ENCODE results near the gene IL10RA. TPM values are rescaled to one million over a fixed set of nuclear protein-coding genes. Genes with fewer than 3 reads are reported as not detected.

Gene IL10RA
- total and polyA plus RNA-seq, 9 of the 15 experiments (the other 6 are each of a cell fraction or from before 2014, with no cell fraction given): 0.17 to 17.3 (median 2.9) TPM

- no peak for TF ChIP-seq RFX7 (CRISPR knock-in tag; IDR thresholded peaks at IDR 0.05)
- TF ChIP-seq POLR2AphosphoS5 (IDR thresholded peaks at IDR 0.05; ENCODE audit: control insufficient read depth, insufficient read depth, low read depth, low read length): no peak
- no peak for TF ChIP-seq RNF2 (IDR thresholded peaks at IDR 0.05)
- peak; percentile 83; the same call in 1 of the 2 replicates for TF ChIP-seq L3MBTL2 (IDR thresholded peaks at IDR 0.05)
- TF ChIP-seq EP400 (IDR thresholded peaks at IDR 0.05): peak; percentile 55; the same call in 1 of the 2 replicates
- TF ChIP-seq NR3C1 (CRISPR knock-in tag; IDR thresholded peaks at IDR 0.05): no peak
- no peak; the same call in 1 of the 2 replicates for TF ChIP-seq ZNF589 (CRISPR knock-in tag; IDR thresholded peaks at IDR 0.05; ENCODE audit: low read depth)
- no peak for TF ChIP-seq ZFP1 (CRISPR knock-in tag; IDR thresholded peaks at IDR 0.05)
- TF ChIP-seq SMAD1 (IDR thresholded peaks at IDR 0.05; ENCODE audit: low read depth, low read length, partially characterized antibody): peak; percentile 40
- TF ChIP-seq ESRRB (CRISPR knock-in tag; IDR thresholded peaks at IDR 0.05; ENCODE audit: borderline replicate concordance): no peak
- peak; percentile 50 for TF ChIP-seq CHD4 (IDR thresholded peaks at IDR 0.05; ENCODE audit: insufficient read depth, insufficient replicate concordance, low read depth, low read length, poor library complexity, severe bottlenecking)
- no peak for TF ChIP-seq MED1 (CRISPR knock-in tag; IDR thresholded peaks at IDR 0.05; ENCODE audit: borderline replicate concordance)
- TF ChIP-seq GABPA (tag; conservative IDR thresholded peaks at IDR 0.05; ENCODE audit: low read depth): no peak
- no peak for TF ChIP-seq IRF9 (tag; IDR thresholded peaks at IDR 0.05)
- no peak for TF ChIP-seq ATF3 (IDR thresholded peaks at IDR 0.05)
- TF ChIP-seq ATF3 (CRISPR knock-in tag; conservative IDR thresholded peaks at IDR 0.05): no peak
- 0 out of 2 replicates have a peak, but pooled peaks have one; percentile 5 for TF ChIP-seq NFE2L1 (tag; IDR thresholded peaks at IDR 0.05; ENCODE audit: borderline replicate concordance, low read depth)
- TF ChIP-seq, protein P1, sequence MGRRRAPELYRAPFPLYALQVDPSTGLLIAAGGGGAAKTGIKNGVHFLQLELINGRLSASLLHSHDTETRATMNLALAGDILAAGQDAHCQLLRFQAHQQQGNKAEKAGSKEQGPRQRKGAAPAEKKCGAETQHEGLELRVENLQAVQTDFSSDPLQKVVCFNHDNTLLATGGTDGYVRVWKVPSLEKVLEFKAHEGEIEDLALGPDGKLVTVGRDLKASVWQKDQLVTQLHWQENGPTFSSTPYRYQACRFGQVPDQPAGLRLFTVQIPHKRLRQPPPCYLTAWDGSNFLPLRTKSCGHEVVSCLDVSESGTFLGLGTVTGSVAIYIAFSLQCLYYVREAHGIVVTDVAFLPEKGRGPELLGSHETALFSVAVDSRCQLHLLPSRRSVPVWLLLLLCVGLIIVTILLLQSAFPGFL (CRISPR knock-in tag; IDR thresholded peaks at IDR 0.05): no peak
- 0 out of 4 replicates have a peak, but pooled peaks of 1 of the 2 experiments have one; percentile 20 for TF ChIP-seq RCOR1 (IDR thresholded peaks at IDR 0.05; ENCODE audit: borderline replicate concordance in 1 of 2, low read depth in 2 of 2, low read length in 2 of 2)
- TF ChIP-seq TGIF2 (CRISPR knock-in tag; IDR thresholded peaks at IDR 0.05): no peak
- peak; percentile 25 for TF ChIP-seq POLR2H (tag; IDR thresholded peaks at IDR 0.05; ENCODE audit: low read depth)
- peak; percentile 49 for TF ChIP-seq ESRRA (IDR thresholded peaks at IDR 0.05; ENCODE audit: borderline replicate concordance, low read depth)
Measured at GRCh38 chr11:118001494-118001971, 15.3 kb downstream of the IL10RA start (continued).
